ENCODE measurements around the gene ACSS3.

DNA sequence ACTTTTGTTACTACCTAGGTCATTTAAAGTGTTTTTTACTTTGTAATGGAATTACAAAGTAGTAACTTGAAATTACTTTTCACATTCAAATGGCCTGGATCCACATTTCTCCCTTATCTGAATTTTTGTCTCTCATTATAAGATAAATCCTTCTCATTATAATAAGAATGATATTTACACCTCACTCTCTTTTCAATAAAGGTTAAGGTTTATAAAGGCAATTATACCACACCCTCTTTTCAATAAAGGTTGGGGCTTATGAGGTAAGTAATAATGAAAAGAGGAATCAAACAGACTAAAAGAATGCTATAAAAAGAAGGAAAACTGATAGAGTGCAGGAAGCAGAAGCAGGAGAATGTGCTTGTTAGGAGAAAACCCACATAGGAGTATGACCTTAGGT lies 210.8 kb downstream of the ACSS3 start:
- TF ChIP-seq, protein P1, sequence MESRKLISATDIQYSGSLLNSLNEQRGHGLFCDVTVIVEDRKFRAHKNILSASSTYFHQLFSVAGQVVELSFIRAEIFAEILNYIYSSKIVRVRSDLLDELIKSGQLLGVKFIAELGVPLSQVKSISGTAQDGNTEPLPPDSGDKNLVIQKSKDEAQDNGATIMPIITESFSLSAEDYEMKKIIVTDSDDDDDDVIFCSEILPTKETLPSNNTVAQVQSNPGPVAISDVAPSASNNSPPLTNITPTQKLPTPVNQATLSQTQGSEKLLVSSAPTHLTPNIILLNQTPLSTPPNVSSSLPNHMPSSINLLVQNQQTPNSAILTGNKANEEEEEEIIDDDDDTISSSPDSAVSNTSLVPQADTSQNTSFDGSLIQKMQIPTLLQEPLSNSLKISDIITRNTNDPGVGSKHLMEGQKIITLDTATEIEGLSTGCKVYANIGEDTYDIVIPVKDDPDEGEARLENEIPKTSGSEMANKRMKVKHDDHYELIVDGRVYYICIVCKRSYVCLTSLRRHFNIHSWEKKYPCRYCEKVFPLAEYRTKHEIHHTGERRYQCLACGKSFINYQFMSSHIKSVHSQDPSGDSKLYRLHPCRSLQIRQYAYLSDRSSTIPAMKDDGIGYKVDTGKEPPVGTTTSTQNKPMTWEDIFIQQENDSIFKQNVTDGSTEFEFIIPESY (CRISPR knock-in tag; IDR thresholded peaks at IDR 0.05): no peak
- no peak for TF ChIP-seq ZNF140 (CRISPR knock-in tag; IDR thresholded peaks at IDR 0.05)
- TF ChIP-seq NFE2 (IDR thresholded peaks at IDR 0.05; ENCODE audit: low read depth): no peak
- TF ChIP-seq, protein P2, sequence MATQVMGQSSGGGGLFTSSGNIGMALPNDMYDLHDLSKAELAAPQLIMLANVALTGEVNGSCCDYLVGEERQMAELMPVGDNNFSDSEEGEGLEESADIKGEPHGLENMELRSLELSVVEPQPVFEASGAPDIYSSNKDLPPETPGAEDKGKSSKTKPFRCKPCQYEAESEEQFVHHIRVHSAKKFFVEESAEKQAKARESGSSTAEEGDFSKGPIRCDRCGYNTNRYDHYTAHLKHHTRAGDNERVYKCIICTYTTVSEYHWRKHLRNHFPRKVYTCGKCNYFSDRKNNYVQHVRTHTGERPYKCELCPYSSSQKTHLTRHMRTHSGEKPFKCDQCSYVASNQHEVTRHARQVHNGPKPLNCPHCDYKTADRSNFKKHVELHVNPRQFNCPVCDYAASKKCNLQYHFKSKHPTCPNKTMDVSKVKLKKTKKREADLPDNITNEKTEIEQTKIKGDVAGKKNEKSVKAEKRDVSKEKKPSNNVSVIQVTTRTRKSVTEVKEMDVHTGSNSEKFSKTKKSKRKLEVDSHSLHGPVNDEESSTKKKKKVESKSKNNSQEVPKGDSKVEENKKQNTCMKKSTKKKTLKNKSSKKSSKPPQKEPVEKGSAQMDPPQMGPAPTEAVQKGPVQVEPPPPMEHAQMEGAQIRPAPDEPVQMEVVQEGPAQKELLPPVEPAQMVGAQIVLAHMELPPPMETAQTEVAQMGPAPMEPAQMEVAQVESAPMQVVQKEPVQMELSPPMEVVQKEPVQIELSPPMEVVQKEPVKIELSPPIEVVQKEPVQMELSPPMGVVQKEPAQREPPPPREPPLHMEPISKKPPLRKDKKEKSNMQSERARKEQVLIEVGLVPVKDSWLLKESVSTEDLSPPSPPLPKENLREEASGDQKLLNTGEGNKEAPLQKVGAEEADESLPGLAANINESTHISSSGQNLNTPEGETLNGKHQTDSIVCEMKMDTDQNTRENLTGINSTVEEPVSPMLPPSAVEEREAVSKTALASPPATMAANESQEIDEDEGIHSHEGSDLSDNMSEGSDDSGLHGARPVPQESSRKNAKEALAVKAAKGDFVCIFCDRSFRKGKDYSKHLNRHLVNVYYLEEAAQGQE (IDR thresholded peaks at IDR 0.05; ENCODE audit: borderline replicate concordance): no peak
- TF ChIP-seq, protein P2 (CRISPR knock-in tag; IDR thresholded peaks at IDR 0.05; ENCODE audit: low read depth): no peak
- TF ChIP-seq ZNF384 (IDR thresholded peaks at IDR 0.05; ENCODE audit: low read depth, low read length): no peak
- no peak for TF ChIP-seq TAF1 (IDR thresholded peaks at IDR 0.05; ENCODE audit: control insufficient read depth, extremely low read depth, insufficient read depth, low read length, severe bottlenecking)
- TF ChIP-seq, protein P3, sequence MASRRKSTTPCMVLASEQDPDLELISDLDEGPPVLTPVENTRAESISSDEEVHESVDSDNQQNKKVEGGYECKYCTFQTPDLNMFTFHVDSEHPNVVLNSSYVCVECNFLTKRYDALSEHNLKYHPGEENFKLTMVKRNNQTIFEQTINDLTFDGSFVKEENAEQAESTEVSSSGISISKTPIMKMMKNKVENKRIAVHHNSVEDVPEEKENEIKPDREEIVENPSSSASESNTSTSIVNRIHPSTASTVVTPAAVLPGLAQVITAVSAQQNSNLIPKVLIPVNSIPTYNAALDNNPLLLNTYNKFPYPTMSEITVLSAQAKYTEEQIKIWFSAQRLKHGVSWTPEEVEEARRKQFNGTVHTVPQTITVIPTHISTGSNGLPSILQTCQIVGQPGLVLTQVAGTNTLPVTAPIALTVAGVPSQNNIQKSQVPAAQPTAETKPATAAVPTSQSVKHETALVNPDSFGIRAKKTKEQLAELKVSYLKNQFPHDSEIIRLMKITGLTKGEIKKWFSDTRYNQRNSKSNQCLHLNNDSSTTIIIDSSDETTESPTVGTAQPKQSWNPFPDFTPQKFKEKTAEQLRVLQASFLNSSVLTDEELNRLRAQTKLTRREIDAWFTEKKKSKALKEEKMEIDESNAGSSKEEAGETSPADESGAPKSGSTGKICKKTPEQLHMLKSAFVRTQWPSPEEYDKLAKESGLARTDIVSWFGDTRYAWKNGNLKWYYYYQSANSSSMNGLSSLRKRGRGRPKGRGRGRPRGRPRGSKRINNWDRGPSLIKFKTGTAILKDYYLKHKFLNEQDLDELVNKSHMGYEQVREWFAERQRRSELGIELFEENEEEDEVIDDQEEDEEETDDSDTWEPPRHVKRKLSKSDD (conservative IDR thresholded peaks at IDR 0.05; ENCODE audit: low read length): no peak
- no peak for TF ChIP-seq ZBTB7A (IDR thresholded peaks at IDR 0.05; ENCODE audit: borderline replicate concordance, control insufficient read depth, low read depth, low read length)
- TF ChIP-seq, protein P4, sequence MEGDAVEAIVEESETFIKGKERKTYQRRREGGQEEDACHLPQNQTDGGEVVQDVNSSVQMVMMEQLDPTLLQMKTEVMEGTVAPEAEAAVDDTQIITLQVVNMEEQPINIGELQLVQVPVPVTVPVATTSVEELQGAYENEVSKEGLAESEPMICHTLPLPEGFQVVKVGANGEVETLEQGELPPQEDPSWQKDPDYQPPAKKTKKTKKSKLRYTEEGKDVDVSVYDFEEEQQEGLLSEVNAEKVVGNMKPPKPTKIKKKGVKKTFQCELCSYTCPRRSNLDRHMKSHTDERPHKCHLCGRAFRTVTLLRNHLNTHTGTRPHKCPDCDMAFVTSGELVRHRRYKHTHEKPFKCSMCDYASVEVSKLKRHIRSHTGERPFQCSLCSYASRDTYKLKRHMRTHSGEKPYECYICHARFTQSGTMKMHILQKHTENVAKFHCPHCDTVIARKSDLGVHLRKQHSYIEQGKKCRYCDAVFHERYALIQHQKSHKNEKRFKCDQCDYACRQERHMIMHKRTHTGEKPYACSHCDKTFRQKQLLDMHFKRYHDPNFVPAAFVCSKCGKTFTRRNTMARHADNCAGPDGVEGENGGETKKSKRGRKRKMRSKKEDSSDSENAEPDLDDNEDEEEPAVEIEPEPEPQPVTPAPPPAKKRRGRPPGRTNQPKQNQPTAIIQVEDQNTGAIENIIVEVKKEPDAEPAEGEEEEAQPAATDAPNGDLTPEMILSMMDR (IDR thresholded peaks at IDR 0.05 in 2 of 3, conservative IDR thresholded peaks at IDR 0.05 in 1 of 3; ENCODE audit: insufficient read depth in 2 of 3, low read depth in 1 of 3, low read length in 3 of 3): no peak
- TF ChIP-seq ARNT (IDR thresholded peaks at IDR 0.05): no peak
- TF ChIP-seq CBX2 (IDR thresholded peaks at IDR 0.05; ENCODE audit: insufficient read depth, low read length, poor library complexity, severe bottlenecking): no peak
- TF ChIP-seq STAT5B (CRISPR knock-in tag; IDR thresholded peaks at IDR 0.05): no peak
- TF ChIP-seq MEF2A (IDR thresholded peaks at IDR 0.05; ENCODE audit: control insufficient read depth, low read depth, low read length): no peak
- TF ChIP-seq, protein P5, sequence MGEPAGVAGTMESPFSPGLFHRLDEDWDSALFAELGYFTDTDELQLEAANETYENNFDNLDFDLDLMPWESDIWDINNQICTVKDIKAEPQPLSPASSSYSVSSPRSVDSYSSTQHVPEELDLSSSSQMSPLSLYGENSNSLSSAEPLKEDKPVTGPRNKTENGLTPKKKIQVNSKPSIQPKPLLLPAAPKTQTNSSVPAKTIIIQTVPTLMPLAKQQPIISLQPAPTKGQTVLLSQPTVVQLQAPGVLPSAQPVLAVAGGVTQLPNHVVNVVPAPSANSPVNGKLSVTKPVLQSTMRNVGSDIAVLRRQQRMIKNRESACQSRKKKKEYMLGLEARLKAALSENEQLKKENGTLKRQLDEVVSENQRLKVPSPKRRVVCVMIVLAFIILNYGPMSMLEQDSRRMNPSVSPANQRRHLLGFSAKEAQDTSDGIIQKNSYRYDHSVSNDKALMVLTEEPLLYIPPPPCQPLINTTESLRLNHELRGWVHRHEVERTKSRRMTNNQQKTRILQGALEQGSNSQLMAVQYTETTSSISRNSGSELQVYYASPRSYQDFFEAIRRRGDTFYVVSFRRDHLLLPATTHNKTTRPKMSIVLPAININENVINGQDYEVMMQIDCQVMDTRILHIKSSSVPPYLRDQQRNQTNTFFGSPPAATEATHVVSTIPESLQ (CRISPR knock-in tag; IDR thresholded peaks at IDR 0.05): no peak

Data from K562 (cell line).